ENCODE results near the gene CD28.
"Not testable (repeated sequence)": the region's sequence is repeated elsewhere in the genome, so short reads cannot be mapped to it uniquely, and the experiment has no call there.

CD28 gene

DNA sequence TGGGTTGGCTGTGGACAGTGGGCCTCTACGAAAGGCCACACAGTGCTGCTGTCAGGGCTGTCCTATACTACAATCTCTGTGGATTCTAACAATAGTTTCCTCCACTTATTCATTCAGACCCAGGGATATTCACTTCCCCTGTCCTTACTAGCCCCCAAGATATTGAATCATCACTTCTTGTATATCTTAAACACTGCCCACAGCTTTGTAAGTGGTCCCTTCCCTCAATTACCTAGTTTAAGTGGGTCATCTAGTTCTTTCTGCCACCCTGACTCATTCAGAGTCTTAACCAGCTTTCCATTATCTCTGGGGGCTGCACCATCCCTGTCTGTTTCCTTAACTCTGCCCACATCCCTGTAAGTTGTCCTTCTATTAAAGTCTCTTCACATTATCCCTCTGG is 69.2 kb downstream of the CD28 start:
- TF ChIP-seq, protein P1, sequence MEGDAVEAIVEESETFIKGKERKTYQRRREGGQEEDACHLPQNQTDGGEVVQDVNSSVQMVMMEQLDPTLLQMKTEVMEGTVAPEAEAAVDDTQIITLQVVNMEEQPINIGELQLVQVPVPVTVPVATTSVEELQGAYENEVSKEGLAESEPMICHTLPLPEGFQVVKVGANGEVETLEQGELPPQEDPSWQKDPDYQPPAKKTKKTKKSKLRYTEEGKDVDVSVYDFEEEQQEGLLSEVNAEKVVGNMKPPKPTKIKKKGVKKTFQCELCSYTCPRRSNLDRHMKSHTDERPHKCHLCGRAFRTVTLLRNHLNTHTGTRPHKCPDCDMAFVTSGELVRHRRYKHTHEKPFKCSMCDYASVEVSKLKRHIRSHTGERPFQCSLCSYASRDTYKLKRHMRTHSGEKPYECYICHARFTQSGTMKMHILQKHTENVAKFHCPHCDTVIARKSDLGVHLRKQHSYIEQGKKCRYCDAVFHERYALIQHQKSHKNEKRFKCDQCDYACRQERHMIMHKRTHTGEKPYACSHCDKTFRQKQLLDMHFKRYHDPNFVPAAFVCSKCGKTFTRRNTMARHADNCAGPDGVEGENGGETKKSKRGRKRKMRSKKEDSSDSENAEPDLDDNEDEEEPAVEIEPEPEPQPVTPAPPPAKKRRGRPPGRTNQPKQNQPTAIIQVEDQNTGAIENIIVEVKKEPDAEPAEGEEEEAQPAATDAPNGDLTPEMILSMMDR (IDR thresholded peaks at IDR 0.05; ENCODE audit: low read depth, low read length) = no peak
- no peak for DNase-seq (ENCODE audit: extremely low read depth, low read depth)

GRCh38 chr2:203777030-203777429 is 70.6 kb downstream of the CD28 start:
- DNase-seq (ENCODE audit: extremely low read depth, low read depth) = no peak
- TF ChIP-seq, protein P1 (IDR thresholded peaks at IDR 0.05; ENCODE audit: low read depth, low read length) = no peak

GRCh38 chr2:203779477-203780073 is 73.1 kb downstream of the CD28 start:
- DNase-seq (ENCODE audit: extremely low read depth, low read depth) = not testable (repeated sequence)

DNA sequence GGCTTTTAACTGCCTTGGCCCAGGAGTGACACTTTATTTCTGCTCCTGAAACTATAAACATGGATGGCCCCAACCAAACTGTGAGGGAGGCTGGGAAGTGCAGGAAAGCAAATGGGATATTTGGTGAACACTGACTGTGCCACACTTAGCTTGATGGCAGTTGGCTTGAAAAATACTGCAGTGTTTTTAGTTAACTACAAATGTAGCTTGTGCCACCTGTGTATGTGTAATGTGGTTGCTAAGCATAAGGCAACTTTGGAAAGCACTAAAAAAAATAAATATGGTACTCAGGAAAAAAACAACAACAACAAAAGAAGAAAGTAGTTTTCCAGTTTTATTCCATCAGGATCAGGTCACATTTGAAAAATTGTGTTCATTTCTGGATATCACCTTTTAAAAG is 73.8 kb downstream of the CD28 start:
- DNase-seq (ENCODE audit: extremely low read depth, low read depth) = no peak
- TF ChIP-seq, protein P1 (IDR thresholded peaks at IDR 0.05; ENCODE audit: low read depth, low read length) = no peak

GRCh38 chr2:203781151-203781550 is 74.7 kb downstream of the CD28 start:
- no peak for DNase-seq (ENCODE audit: extremely low read depth, low read depth)
- TF ChIP-seq, protein P1 (IDR thresholded peaks at IDR 0.05; ENCODE audit: low read depth, low read length) = no peak

- TF ChIP-seq, protein P1 (IDR thresholded peaks at IDR 0.05; ENCODE audit: low read depth, low read length) = peak; percentile 67
- DNase-seq (ENCODE audit: extremely low read depth, low read depth) = no peak
These were observed 76.0 kb downstream of the CD28 start for GRCh38 chr2:203782262-203782976.

GRCh38 chr2:203783496-203784203 is 77.2 kb downstream of the CD28 start:
- TF ChIP-seq, protein P1 (IDR thresholded peaks at IDR 0.05; ENCODE audit: low read depth, low read length) = no peak
- no peak for DNase-seq (ENCODE audit: extremely low read depth, low read depth)

DNA sequence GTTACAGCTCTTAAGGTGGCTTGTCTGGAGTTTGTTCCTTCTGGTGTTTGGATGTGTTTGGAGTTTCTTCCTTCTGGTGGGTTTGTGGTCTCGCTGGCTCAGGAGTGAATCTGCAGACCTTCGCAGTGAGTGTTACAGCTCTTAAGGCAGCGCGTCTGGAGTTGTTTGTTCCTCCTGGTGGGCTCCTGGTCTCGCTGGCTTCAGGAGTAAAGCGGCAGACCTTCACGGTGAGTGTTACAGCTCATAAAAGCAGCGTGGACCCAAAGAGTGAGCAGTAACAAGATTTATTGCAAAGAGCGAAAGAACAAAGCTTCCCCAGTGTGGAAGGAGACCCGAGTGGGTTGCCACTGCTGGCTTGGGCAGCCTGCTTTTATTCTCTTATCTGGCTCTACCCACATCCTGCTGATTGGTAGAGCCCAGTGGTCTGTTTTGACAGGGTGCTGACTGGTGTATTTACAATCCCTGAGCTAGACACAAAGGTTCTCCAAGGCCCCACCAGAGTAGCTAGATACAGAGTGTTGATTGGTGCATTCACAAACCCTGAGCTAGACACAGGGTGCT is 78.4 kb downstream of the CD28 start:
- not testable (repeated sequence) for DNase-seq (ENCODE audit: extremely low read depth, low read depth)

DNA sequence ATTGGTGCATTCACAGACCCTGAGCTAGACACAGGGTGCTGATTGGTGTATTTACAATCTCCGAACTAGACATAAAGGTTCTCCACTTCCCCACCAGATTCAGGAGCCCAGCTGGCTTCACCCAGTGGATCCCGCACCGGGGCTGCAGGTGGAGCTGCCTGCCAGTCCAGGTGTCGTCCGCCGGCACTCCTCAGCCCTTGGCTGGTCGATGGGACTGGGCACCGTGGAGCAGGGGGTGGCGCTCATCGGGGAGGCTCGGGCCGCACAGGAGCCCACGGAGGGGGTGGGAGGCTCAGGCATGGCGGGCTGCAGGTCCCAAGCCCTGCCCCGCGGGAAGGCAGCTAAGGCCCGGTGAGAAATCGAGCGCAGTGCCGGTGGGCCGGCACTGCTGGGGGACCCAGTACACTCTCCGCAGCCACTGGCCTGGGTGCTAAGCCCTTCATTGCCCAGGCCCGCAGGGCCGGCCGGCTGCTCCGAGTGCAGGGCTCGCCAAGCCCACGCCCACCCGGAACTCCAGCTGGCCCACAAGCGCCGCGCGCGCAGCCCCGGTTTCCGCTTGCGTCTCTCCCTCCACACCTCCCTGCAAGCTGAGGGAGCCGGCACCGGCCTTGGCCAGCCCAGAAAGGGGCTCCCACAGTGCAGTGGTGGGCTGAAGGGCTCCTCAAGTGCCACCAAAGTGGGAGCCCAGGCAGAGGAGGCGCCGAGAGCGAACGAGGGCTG is 79.1 kb downstream of the CD28 start:
- not testable (repeated sequence) for DNase-seq (ENCODE audit: extremely low read depth, low read depth)
